LNCaP clone FGC (cell line): Measurements from ENCODE around the gene ARFGAP2.

ENCODE experiments used
- DNase-seq: peaks from one replicate; pipeline ENCODE4 v3.0.0-alpha.2; 2011; ENCODE audit warnings: low read depth
- H3K4me3 ChIP-seq: 2 replicates; pipeline ENCODE4 v1.5.1; 2011; ENCODE audit warnings: mild to moderate bottlenecking, low read depth, low read length, control low read depth
- CTCF ChIP-seq: IDR thresholded peaks from 2 replicates; pipeline ENCODE4 v1.5.1; 2012; ENCODE audit warnings: mild to moderate bottlenecking; ENCODE audit not compliant: control insufficient read depth, insufficient read depth; ENCODE audit errors: extremely low read depth

ARFGAP2 gene

GRCh38 chr11:47148903-47149531 lies 27.7 kb downstream of the ARFGAP2 start:
- TF ChIP-seq CTCF, result no peak
- no peak for DNase-seq
- H3K4me3 ChIP-seq, result no peak overlapping the region

- no peak for DNase-seq
- no peak for TF ChIP-seq CTCF
- H3K4me3 ChIP-seq, result no peak overlapping the region
Measured at GRCh38 chr11:47148270-47148669, 28.4 kb downstream of the ARFGAP2 start.

GRCh38 chr11:47147681-47148080 lies 29.0 kb downstream of the ARFGAP2 start:
- DNase-seq, result no peak
- H3K4me3 ChIP-seq, result no peak overlapping the region
- TF ChIP-seq CTCF, result no peak

GRCh38 chr11:47147250-47147649 lies 29.4 kb downstream of the ARFGAP2 start:
- no peak for DNase-seq
- no peak for TF ChIP-seq CTCF

GRCh38 chr11:47144541-47144940 lies 32.1 kb downstream of the ARFGAP2 start:
- no peak for DNase-seq
- no peak overlapping the region for H3K4me3 ChIP-seq
- no peak for TF ChIP-seq CTCF

More at GRCh38 chr11:47147250-47147649, 29.4 kb downstream of the ARFGAP2 start:
- H3K4me3 ChIP-seq, result no peak overlapping the region

- no peak for TF ChIP-seq CTCF
- no peak overlapping the region for H3K4me3 ChIP-seq
- no peak for DNase-seq
Measured at GRCh38 chr11:47143322-47143721, 33.4 kb downstream of the ARFGAP2 start.

- no peak for DNase-seq
- no peak for TF ChIP-seq CTCF
- no peak overlapping the region for H3K4me3 ChIP-seq
Measured at GRCh38 chr11:47139878-47140277, 36.8 kb downstream of the ARFGAP2 start.
